HEK293T (cell line): ENCODE measurements around the gene PLLP.

ENCODE experiments used
- BHLHE40 ChIP-seq: fragments of 450-650 bp; IDR thresholded peaks from 2 replicates; pipeline ENCODE4 v1.6.1; 2016; ENCODE audit warnings: mild to moderate bottlenecking, moderate library complexity, borderline replicate concordance
- CTBP1 ChIP-seq: fragments of 450-650 bp; IDR thresholded peaks from 2 replicates; pipeline ENCODE4 v1.6.1; 2016; ENCODE audit warnings: borderline replicate concordance
- FOXK2 ChIP-seq: fragments of 450-650 bp; IDR thresholded peaks from 2 replicates; pipeline ENCODE4 v1.6.1; 2016; ENCODE audit warnings: mild to moderate bottlenecking
- FOXM1 ChIP-seq: fragments of 450-650 bp; IDR thresholded peaks from 2 replicates; pipeline ENCODE4 v1.6.1; 2017; ENCODE audit warnings: mild to moderate bottlenecking, borderline replicate concordance
- SP1 ChIP-seq: fragments of 450-650 bp; IDR thresholded peaks from 2 replicates; pipeline ENCODE4 v1.6.1; 2017
- TF ChIP-seq, protein P1 (sequence below): fragments of 450-650 bp; IDR thresholded peaks from 2 replicates; pipeline ENCODE4 v1.6.1; 2016

DNA sequence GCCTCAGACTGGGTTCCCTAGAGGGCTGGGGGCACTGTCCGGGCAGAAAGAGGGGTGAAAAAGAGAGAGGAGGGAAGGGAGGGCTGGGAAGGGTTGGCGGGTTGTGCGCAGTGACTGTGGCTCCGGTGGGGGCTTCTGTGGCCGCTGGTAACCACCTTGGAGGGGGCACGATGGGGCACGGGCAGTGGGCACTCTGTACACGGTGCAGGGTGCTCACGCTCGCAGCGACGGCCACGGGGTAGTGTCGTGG lies 588 bp downstream of the PLLP start:
- no peak for TF ChIP-seq FOXK2
- TF ChIP-seq CTBP1, result no peak
- TF ChIP-seq BHLHE40, result no peak
- TF ChIP-seq SP1, result no peak
- TF ChIP-seq FOXM1, result no peak
- TF ChIP-seq, protein P1, sequence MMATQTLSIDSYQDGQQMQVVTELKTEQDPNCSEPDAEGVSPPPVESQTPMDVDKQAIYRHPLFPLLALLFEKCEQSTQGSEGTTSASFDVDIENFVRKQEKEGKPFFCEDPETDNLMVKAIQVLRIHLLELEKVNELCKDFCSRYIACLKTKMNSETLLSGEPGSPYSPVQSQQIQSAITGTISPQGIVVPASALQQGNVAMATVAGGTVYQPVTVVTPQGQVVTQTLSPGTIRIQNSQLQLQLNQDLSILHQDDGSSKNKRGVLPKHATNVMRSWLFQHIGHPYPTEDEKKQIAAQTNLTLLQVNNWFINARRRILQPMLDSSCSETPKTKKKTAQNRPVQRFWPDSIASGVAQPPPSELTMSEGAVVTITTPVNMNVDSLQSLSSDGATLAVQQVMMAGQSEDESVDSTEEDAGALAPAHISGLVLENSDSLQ, result no peak
